Fibroblast of mammary gland (primary cell): ENCODE results near the gene CYP4V2.

ENCODE experiments used
- DNase-seq: peaks from one replicate; pipeline ENCODE4 v3.0.0-alpha.2; 2010; ENCODE audit warnings: low read depth
- H3K4me3 ChIP-seq: 2 replicates; pipeline ENCODE4 v1.5.1; 2011; ENCODE audit warnings: low read depth, mild to moderate bottlenecking, low read length, moderate library complexity; ENCODE audit not compliant: control insufficient read depth
- TF ChIP-seq, protein P1 (sequence below): conservative IDR thresholded peaks from 2 replicates; pipeline ENCODE4 v1.5.1; 2011; ENCODE audit warnings: low read depth, low read length, inconsistent platforms; ENCODE audit not compliant: control insufficient read depth, insufficient read depth

Gene CYP4V2

DNA sequence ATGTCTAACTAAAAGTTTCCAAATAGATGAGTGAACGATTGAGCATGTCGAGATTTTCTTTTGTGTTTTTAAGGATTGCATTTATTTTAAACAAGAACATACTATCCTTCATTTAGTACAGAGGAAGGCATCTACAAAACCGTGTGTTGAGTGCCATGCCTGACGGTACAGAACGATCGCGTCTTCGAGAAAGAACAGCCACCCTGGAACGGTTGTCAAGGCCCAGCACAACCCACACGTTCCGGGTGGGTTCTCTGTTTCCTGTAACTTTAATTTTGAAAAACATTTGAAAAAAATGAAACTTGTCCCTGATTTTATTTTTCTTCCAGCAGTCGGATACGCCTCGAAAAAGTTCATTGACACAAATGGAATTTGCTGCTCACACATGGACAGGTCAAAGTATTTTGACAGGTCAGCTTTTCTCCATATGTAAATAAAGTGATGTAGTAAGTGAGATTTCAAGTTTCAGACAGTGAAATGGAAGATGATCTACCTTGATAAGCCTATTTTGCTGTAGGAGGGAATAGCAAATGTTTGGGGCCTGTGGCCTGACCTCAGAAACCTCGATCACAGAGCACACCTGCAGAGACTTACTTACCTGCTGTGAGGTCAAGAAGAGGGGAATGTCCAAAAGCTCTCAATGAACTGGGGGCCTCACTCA lies 24.4 kb upstream of the CYP4V2 start:
- TF ChIP-seq, protein P1, sequence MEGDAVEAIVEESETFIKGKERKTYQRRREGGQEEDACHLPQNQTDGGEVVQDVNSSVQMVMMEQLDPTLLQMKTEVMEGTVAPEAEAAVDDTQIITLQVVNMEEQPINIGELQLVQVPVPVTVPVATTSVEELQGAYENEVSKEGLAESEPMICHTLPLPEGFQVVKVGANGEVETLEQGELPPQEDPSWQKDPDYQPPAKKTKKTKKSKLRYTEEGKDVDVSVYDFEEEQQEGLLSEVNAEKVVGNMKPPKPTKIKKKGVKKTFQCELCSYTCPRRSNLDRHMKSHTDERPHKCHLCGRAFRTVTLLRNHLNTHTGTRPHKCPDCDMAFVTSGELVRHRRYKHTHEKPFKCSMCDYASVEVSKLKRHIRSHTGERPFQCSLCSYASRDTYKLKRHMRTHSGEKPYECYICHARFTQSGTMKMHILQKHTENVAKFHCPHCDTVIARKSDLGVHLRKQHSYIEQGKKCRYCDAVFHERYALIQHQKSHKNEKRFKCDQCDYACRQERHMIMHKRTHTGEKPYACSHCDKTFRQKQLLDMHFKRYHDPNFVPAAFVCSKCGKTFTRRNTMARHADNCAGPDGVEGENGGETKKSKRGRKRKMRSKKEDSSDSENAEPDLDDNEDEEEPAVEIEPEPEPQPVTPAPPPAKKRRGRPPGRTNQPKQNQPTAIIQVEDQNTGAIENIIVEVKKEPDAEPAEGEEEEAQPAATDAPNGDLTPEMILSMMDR = no peak

DNA sequence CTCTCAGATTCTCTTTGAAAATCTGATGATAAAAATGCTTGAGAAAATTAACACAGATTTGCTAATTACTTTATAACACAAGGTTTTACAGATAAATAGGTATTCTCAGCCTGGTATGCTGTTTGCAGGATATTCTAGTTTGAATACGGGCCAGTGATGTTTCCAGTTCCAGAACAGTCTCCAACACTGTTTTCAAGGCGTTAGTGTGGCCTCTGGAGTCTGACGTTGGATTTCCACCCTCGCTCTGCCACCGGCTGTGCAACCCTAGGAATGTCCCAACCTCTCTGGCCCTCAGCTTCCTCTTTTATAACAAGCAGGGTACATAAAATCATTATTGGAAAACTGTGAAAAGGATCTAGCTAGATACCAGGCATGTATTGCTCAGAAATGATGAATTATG lies 23.8 kb upstream of the CYP4V2 start:
- TF ChIP-seq, protein P1 = no peak
- H3K4me3 ChIP-seq = no peak overlapping the region
- DNase-seq = no peak

More for the DNA sequence above, 24.4 kb upstream of the CYP4V2 start:
- DNase-seq = no peak
- H3K4me3 ChIP-seq = no peak overlapping the region

DNA sequence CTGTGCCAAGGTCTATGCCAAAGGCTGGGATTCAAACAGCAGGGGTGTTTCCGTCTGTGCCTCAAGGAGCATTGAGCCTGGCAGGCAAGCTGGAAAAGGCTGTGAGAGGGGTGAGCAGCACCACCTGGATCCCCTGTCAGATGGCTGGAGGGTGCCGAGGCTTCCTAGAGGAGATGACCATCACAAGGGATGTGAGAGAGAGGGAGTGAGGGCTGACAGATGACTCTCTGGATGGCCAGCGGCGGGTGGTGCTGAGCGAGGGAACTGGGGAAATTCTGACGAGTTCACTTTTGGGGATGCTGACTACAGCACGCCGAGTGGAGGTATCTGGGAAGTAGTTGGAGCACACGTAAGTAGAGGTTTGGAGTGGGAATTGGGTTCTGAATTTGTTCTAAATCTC lies 22.6 kb upstream of the CYP4V2 start:
- no peak overlapping the region for H3K4me3 ChIP-seq
- no peak for DNase-seq
- TF ChIP-seq, protein P1 = no peak

DNA sequence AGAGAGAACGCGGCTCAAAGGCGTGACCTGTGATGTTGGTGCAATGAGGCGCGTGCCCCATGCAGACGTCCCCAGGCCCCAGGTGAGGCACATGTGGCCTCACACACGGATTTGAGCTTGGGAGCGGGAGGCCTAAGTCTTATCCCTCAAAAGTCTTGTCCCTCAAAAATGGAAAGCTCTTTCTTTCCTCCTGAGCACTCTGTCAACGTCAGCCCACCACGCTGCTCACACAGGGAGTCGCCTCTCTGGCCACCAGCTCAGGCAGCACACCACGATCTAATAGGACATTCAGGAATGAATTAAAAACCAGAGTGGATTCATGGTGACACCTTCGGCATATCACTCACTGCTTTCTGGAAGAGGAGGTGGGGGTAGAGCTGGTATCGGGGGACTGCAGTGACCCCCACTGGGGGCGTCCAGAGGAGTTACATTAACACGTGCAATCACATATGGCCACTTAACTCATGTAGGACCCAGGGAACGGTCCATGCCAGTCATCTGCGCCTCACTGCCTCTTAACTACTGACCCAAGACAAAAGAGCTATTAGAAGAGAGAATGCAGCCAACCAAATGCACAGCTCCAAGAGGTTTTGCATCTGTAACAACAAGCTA lies 21.9 kb upstream of the CYP4V2 start:
- no peak overlapping the region for H3K4me3 ChIP-seq
- no peak for DNase-seq
- TF ChIP-seq, protein P1 = no peak

DNA sequence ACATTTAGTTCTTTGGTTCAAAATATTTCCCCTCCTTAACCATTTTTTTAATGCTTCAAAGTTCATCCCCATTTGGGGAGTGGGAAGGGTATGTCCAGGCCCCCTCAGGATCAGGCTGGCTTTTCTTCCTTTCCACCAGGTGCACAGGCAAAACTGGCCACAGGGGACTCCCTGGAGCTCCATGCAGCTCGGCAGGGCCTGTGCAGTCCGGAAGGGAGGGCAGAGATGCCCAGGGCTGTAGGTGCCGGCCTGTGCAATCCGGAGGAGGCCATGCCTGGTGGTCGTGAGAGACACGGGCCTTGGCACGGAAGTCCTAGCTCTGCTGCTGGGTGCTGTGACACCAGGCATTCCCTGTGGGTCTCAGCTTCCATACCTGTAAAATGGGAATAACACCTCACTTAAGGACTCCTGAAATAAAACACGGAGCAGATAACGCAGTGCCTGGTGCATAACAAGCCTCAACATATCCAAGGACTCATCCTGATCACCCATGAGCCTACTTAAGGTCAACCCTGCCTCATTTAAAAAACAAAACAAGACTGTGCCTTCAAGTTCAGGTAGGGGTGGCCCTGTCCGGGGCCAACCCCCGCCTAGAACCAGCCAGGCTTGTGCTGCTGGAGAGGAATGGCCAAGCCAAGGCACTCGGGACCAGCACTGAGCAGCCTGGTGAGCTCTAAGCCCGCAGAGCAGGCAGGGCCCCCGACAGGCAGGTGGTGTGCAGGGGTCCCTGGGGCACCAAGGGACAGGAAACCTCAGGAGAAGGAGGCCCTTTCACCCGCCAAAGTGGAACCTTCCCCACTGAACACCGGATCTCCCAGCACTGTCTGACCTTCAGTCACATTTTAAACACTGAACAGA lies 21.2 kb upstream of the CYP4V2 start:
- TF ChIP-seq, protein P1 = no peak
- no peak overlapping the region for H3K4me3 ChIP-seq
- no peak for DNase-seq

DNA sequence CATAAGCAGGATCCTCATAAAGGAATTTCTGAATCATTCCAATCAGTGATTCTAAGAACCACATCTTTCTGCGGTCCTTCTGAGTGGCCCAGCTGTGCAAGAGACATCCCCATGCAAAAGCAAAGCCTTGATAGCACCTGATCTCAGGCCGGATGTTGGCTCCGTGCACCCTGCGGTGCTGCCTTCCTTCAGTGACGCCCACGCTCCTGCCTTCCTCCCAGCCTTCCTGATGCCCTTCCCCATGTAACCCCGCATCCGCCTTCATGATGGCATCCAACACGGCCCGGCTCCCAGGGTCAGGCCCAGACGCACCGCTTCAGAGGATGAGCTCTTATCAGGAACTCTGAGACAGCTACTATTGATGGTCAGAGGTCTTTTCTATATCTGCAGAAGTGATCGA lies 20.4 kb upstream of the CYP4V2 start:
- TF ChIP-seq, protein P1 = no peak
- no peak overlapping the region for H3K4me3 ChIP-seq
- no peak for DNase-seq
